ENCODE data around the gene PIK3C3.

DNA sequence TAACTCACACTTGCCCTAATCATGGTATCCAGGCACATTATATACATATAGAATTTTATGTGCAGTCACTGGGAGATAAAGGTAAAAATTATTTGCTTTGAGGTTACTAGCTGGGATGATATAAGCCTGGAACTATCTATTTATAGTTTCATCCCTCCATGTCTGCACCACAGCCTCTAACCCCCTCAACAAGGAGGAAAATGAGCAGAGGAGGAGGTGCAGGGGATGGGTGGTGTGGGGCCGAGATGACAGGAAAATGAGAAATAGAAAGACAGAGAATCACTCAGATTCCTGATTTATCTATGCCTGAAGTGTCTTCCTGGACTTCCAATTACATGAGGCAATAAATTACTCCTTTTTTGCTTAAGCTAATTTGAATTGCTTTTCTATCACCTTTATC is 145.2 kb downstream of the PIK3C3 start:
- TF ChIP-seq, protein P1, sequence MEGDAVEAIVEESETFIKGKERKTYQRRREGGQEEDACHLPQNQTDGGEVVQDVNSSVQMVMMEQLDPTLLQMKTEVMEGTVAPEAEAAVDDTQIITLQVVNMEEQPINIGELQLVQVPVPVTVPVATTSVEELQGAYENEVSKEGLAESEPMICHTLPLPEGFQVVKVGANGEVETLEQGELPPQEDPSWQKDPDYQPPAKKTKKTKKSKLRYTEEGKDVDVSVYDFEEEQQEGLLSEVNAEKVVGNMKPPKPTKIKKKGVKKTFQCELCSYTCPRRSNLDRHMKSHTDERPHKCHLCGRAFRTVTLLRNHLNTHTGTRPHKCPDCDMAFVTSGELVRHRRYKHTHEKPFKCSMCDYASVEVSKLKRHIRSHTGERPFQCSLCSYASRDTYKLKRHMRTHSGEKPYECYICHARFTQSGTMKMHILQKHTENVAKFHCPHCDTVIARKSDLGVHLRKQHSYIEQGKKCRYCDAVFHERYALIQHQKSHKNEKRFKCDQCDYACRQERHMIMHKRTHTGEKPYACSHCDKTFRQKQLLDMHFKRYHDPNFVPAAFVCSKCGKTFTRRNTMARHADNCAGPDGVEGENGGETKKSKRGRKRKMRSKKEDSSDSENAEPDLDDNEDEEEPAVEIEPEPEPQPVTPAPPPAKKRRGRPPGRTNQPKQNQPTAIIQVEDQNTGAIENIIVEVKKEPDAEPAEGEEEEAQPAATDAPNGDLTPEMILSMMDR (conservative IDR thresholded peaks at IDR 0.05) = no peak
- no peak for TF ChIP-seq ZFX (IDR thresholded peaks at IDR 0.05)
